Hematopoietic multipotent progenitor cell treated with erythropoietin and hydrocortisone succinate and interleukin-3 and kit ligand, for 17 days (in vitro differentiated cells): ENCODE results near the gene ACAD9.

Experiments
- DNase-seq: peaks from one replicate; pipeline ENCODE4 v3.0.0-alpha.2; 2015; ENCODE audit warnings: low spot score

The ACAD9 gene

GRCh38 chr3:128935922-128936321 lies 56.5 kb downstream of the ACAD9 start:
- DNase-seq = no peak

- DNase-seq = no peak
These were observed 56.9 kb downstream of the ACAD9 start for GRCh38 chr3:128936341-128936740.

GRCh38 chr3:128940252-128940651 lies 60.8 kb downstream of the ACAD9 start:
- DNase-seq = no peak

- no peak for DNase-seq
These were observed 62.9 kb downstream of the ACAD9 start for GRCh38 chr3:128942161-128942952.

GRCh38 chr3:128945041-128945877 lies 65.8 kb downstream of the ACAD9 start:
- no peak for DNase-seq

- no peak for DNase-seq
These were observed 66.4 kb downstream of the ACAD9 start for GRCh38 chr3:128945878-128946175.

- no peak for DNase-seq
These were observed 67.0 kb downstream of the ACAD9 start for GRCh38 chr3:128946411-128946810.

GRCh38 chr3:128949158-128949557 lies 69.7 kb downstream of the ACAD9 start:
- DNase-seq = no peak

- no peak for DNase-seq
These were observed 71.0 kb downstream of the ACAD9 start for GRCh38 chr3:128950223-128950938.

GRCh38 chr3:128956440-128956839 lies 77.0 kb downstream of the ACAD9 start:
- no peak for DNase-seq
